Esophagus squamous epithelium (tissue), 4 donors: ENCODE results near the gene PBRM1.

Experiments
- POLR2A ChIP-seq, 4 donors: fragments of 450-650 bp; IDR thresholded peaks; one replicate each; pipeline ENCODE4 v1.6.1; 2017; ENCODE audit warnings: antibody characterized with exemption in 4 of 4, mild to moderate bottlenecking in 4 of 4, moderate library complexity in 3 of 4
- TF ChIP-seq, protein P1 (sequence below), 6 experiments: fragments of 450-650 bp in 4 of 6; fragments of 200-600 bp in 2 of 6; sonication (generic) in 2 of 6; IDR thresholded peaks; one replicate each; pipeline ENCODE4 v1.5.1; 2016 to 2019; ENCODE audit warnings: antibody characterized with exemption in 6 of 6, mild to moderate bottlenecking in 4 of 6, moderate library complexity in 4 of 6

DNA sequence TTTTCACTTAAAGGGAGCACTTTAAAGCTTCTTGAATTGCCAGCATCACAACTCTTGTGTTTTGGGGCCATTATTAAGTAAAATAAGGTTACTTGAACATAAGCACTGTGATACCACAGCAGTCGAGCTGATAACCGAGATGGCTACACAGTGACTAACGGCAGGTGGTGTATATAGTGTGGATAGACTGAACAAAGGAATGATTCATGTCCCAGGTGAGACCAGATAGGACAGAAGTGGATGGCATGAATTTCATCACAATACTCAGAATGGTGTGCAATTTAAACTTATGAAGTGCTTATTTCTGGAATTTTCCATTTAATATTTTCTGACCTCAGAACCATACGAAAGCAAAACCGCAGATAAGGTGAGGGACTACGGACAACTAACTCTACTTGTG is 40.2 kb downstream of the PBRM1 start:
- TF ChIP-seq, protein P1, sequence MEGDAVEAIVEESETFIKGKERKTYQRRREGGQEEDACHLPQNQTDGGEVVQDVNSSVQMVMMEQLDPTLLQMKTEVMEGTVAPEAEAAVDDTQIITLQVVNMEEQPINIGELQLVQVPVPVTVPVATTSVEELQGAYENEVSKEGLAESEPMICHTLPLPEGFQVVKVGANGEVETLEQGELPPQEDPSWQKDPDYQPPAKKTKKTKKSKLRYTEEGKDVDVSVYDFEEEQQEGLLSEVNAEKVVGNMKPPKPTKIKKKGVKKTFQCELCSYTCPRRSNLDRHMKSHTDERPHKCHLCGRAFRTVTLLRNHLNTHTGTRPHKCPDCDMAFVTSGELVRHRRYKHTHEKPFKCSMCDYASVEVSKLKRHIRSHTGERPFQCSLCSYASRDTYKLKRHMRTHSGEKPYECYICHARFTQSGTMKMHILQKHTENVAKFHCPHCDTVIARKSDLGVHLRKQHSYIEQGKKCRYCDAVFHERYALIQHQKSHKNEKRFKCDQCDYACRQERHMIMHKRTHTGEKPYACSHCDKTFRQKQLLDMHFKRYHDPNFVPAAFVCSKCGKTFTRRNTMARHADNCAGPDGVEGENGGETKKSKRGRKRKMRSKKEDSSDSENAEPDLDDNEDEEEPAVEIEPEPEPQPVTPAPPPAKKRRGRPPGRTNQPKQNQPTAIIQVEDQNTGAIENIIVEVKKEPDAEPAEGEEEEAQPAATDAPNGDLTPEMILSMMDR (IDR thresholded peaks at IDR 0.05): no peak
- no peak for TF ChIP-seq POLR2A (IDR thresholded peaks at IDR 0.05)
